CD4-positive, CD25-positive, alpha-beta regulatory T cell (primary cell): ENCODE results near the gene CBARP. TPM values are rescaled to one million over a fixed set of nuclear protein-coding genes. Genes with fewer than 3 reads are reported as not detected.
A peak's percentile ranks its signal among the peaks of the same experiment; 100 is the strongest.

Source experiments
- ATAC-seq, 2 donors: fragments of 150-1000 bp; cut with Tn5 transposase; one replicate each; pipeline ENCODE4 v1.10.0; 2021; ENCODE audit warnings: low read depth in 2 of 2, moderate number of reproducible peaks in 2 of 2, moderate library complexity in 1 of 2
- DNase-seq, 3 donors: peaks; one replicate each; pipeline versions ENCODE4 v3.0.0 to v3.0.0-alpha.2; 2012 to 2022; ENCODE audit warnings: mixed read lengths in 1 of 3
- H3K27ac ChIP-seq: one replicate; pipeline ENCODE4 v1.7.0; 2013; ENCODE audit warnings: mild to moderate bottlenecking, low read length; ENCODE audit not compliant: insufficient read depth, poor library complexity, severe bottlenecking
- H3K27me3 ChIP-seq: one replicate; pipeline ENCODE4 v1.7.0; 2013; ENCODE audit warnings: low read length; ENCODE audit not compliant: control insufficient read depth, insufficient read depth
- H3K36me3 ChIP-seq: one replicate; pipeline ENCODE4 v1.7.0; 2013; ENCODE audit warnings: mild to moderate bottlenecking, low read length, moderate library complexity; ENCODE audit not compliant: control insufficient read depth, insufficient read depth
- H3K4me1 ChIP-seq: 2 replicates; pipeline ENCODE4 v1.7.0; 2013; ENCODE audit warnings: mild to moderate bottlenecking, low read length; ENCODE audit not compliant: insufficient read depth, control insufficient read depth, poor library complexity, severe bottlenecking
- H3K4me3 ChIP-seq: one replicate; pipeline ENCODE4 v1.7.0; 2013; ENCODE audit warnings: low read depth, mild to moderate bottlenecking, low read length, moderate library complexity
- H3K9me3 ChIP-seq, 2 experiments: 1 replicate in 1 of 2; 2 replicates in 1 of 2; pipeline ENCODE4 v1.7.0; 2013; ENCODE audit warnings: low read length in 2 of 2, mild to moderate bottlenecking in 1 of 2, moderate library complexity in 1 of 2; ENCODE audit not compliant: control insufficient read depth in 2 of 2
- H3K27ac Mint-ChIP-seq, 3 donors: one replicate each; pipeline ENCODE4 v1.8.0; 2020 to 2022; ENCODE audit warnings: mild to moderate bottlenecking in 3 of 3, mixed read lengths in 3 of 3, moderate library complexity in 2 of 3
- H3K27me3 Mint-ChIP-seq: one replicate; pipeline ENCODE4 v1.8.0; 2022; ENCODE audit warnings: mild to moderate bottlenecking, mixed read lengths
- H3K36me3 Mint-ChIP-seq: one replicate; pipeline ENCODE4 v1.8.0; 2020; ENCODE audit warnings: mixed read lengths
- H3K4me1 Mint-ChIP-seq, 4 donors: one replicate each; pipeline ENCODE4 v1.8.0; 2020 to 2022; ENCODE audit warnings: mixed read lengths in 4 of 4, mild to moderate bottlenecking in 1 of 4
- H3K4me3 Mint-ChIP-seq, 4 donors: one replicate each; pipeline ENCODE4 v1.8.0; 2020 to 2022; ENCODE audit warnings: mild to moderate bottlenecking in 4 of 4, mixed read lengths in 4 of 4, moderate library complexity in 3 of 4
- H3K9me3 Mint-ChIP-seq, 7 donors: one replicate each; pipeline ENCODE4 v1.8.0; 2020 to 2022; ENCODE audit warnings: mixed read lengths in 7 of 7, mild to moderate bottlenecking in 3 of 7, moderate library complexity in 2 of 7
- polyA plus RNA-seq, 4 donors: library from polyadenylated mRNA; unstranded; fragments of 300-500 nt; fragmentation: Illumina TruSeq; gene quantifications; one replicate each; pipeline ENCODE4 v1.2.3, GENCODE V29; 2021
- total RNA-seq: library from RNA; stranded (reverse); gene quantifications from one replicate; pipeline ENCODE4 v1.2.3, GENCODE V29; 2022

The CBARP gene
- total and polyA plus RNA-seq, 5 donors from 2014 or later = 0.12 TPM; not detected in 4

- Mint-ChIP-seq H3K27me3 (peaks cover 9% of the 10 kb centered on the region), H3K36me3 (peaks cover 13% of the 10 kb centered on the region), H3K27ac (peak overlapping the region in 1 of 3 donors; percentile 55), H3K9me3 (no peaks in the 10 kb centered on the region), H3K4me3 (peak overlapping the region; percentile 36 to 78 (median 48)), H3K4me1 (peaks cover 0 to 27% (median 17%) of the 10 kb centered on the region in 4 donors)
- Histone ChIP-seq H3K9me3 (no peaks in the 10 kb centered on the region), H3K36me3 (peaks cover 23% of the 10 kb centered on the region), H3K4me3 (no peak overlapping the region), H3K27me3 (no peaks in the 10 kb centered on the region), H3K4me1 (peaks cover 37% of the 10 kb centered on the region), H3K27ac (no peak overlapping the region)
- DNase-seq = no peak
- no peak for ATAC-seq
Observed at GRCh38 chr19:1278074-1278473, 40.3 kb upstream of the CBARP start.

GRCh38 chr19:1277061-1277460, 39.3 kb upstream of the CBARP start:
- H3K27me3 Mint-ChIP-seq = peaks cover 9% of the 10 kb centered on the region
- H3K9me3 ChIP-seq = no peaks in the 10 kb centered on the region
- ATAC-seq = no peak
- H3K4me3 Mint-ChIP-seq = peak overlapping the region; percentile 88 to 95 (median 90)
- peaks cover 47% of the 10 kb centered on the region for H3K4me1 ChIP-seq
- H3K36me3 Mint-ChIP-seq = peaks cover 22% of the 10 kb centered on the region
- H3K9me3 Mint-ChIP-seq = no peaks in the 10 kb centered on the region
- DNase-seq = no peak
- peak overlapping the region; percentile 79 to 94 (median 89) for H3K27ac Mint-ChIP-seq
- peaks cover 33% of the 10 kb centered on the region for H3K36me3 ChIP-seq
- peaks cover 0 to 36% (median 26%) of the 10 kb centered on the region in 4 donors for H3K4me1 Mint-ChIP-seq
- peak overlapping the region; percentile 96 for H3K27ac ChIP-seq
- H3K4me3 ChIP-seq = no peak overlapping the region
- no peaks in the 10 kb centered on the region for H3K27me3 ChIP-seq

- ATAC-seq (no peak), DNase-seq (peak in 1 of 3 donors; percentile 77)
- H3K36me3 ChIP-seq = peaks cover 38% of the 10 kb centered on the region
- Mint-ChIP-seq H3K4me1 (peaks cover 0 to 40% (median 28%) of the 10 kb centered on the region in 4 donors), H3K4me3 (peak overlapping the region; percentile 88 to 95 (median 90)), H3K9me3 (no peaks in the 10 kb centered on the region), H3K27me3 (peaks cover 9% of the 10 kb centered on the region), H3K36me3 (peaks cover 26% of the 10 kb centered on the region), H3K27ac (peak overlapping the region; percentile 79 to 94 (median 89))
- H3K4me3 ChIP-seq = peak overlapping the region; percentile 44
- no peaks in the 10 kb centered on the region for H3K9me3 ChIP-seq
- peak overlapping the region; percentile 96 for H3K27ac ChIP-seq
- no peaks in the 10 kb centered on the region for H3K27me3 ChIP-seq
- H3K4me1 ChIP-seq = peaks cover 51% of the 10 kb centered on the region
Observed at GRCh38 chr19:1276628-1277022, 38.8 kb upstream of the CBARP start.

- peak overlapping the region; percentile 96 for H3K27ac ChIP-seq
- H3K27me3 ChIP-seq = no peaks in the 10 kb centered on the region
- H3K9me3 ChIP-seq = no peaks in the 10 kb centered on the region
- Mint-ChIP-seq H3K27me3 (peaks cover 9% of the 10 kb centered on the region), H3K36me3 (peaks cover 31% of the 10 kb centered on the region), H3K4me3 (peak overlapping the region; percentile 88 to 95 (median 90)), H3K4me1 (peaks cover 0 to 46% (median 31%) of the 10 kb centered on the region in 4 donors), H3K9me3 (no peaks in the 10 kb centered on the region), H3K27ac (peak overlapping the region in 2 of 3 donors; percentile 89 to 96)
- ATAC-seq (no peak), DNase-seq (no peak)
- peak overlapping the region; percentile 44 for H3K4me3 ChIP-seq
- H3K36me3 ChIP-seq = peaks cover 43% of the 10 kb centered on the region
- peaks cover 57% of the 10 kb centered on the region for H3K4me1 ChIP-seq
Observed at GRCh38 chr19:1275976-1276627, 38.3 kb upstream of the CBARP start.

GRCh38 chr19:1275260-1275975, 37.6 kb upstream of the CBARP start, which contains the start of gene FAM174C:
TSS of gene FAM174C (plus strand) at chr19:1275530. CDS start at chr19:1275550, 20 bp downstream.
- peak; percentile 96 to 98 (median 96) for DNase-seq
- Mint-ChIP-seq H3K9me3 (no peaks in the 10 kb centered on the region), H3K36me3 (peaks cover 37% of the 10 kb centered on the region), H3K27me3 (peaks cover 9% of the 10 kb centered on the region), H3K27ac (peak within 1 kb of the TSS; percentile 89 to 96 (median 90)), H3K4me3 (peak within 1 kb of the TSS; percentile 88 to 96 (median 90)), H3K4me1 (peaks cover 0 to 53% (median 36%) of the 10 kb centered on the region in 4 donors)
- H3K36me3 ChIP-seq = peaks cover 48% of the 10 kb centered on the region
- H3K4me1 ChIP-seq = peaks cover 63% of the 10 kb centered on the region
- peak within 1 kb of the TSS; percentile 96 for H3K27ac ChIP-seq
- no peaks in the 10 kb centered on the region for H3K27me3 ChIP-seq
- ATAC-seq = peak; percentile 81 to 86
- H3K9me3 ChIP-seq = no peaks in the 10 kb centered on the region
- peak within 1 kb of the TSS; percentile 44 for H3K4me3 ChIP-seq

GRCh38 chr19:1274852-1275259, 37.1 kb upstream of the CBARP start:
- Histone ChIP-seq H3K36me3 (peaks cover 48% of the 10 kb centered on the region), H3K4me1 (peaks cover 69% of the 10 kb centered on the region), H3K4me3 (no peak overlapping the region), H3K27me3 (no peaks in the 10 kb centered on the region), H3K27ac (peak overlapping the region; percentile 96), H3K9me3 (no peaks in the 10 kb centered on the region)
- Mint-ChIP-seq H3K27ac (no peak overlapping the region), H3K36me3 (peaks cover 41% of the 10 kb centered on the region), H3K27me3 (peaks cover 6% of the 10 kb centered on the region), H3K4me1 (peaks cover 0 to 55% (median 37%) of the 10 kb centered on the region in 4 donors), H3K4me3 (peak overlapping the region in 3 of 4 donors; percentile 13 to 96 (median 46)), H3K9me3 (no peaks in the 10 kb centered on the region)
- ATAC-seq = no peak
- peak in 1 of 3 donors; percentile 43 for DNase-seq

- DNase-seq = no peak
- peak overlapping the region; percentile 96 for H3K27ac ChIP-seq
- H3K4me3 Mint-ChIP-seq = peak overlapping the region; percentile 71 to 96 (median 80)
- H3K9me3 ChIP-seq = no peaks in the 10 kb centered on the region
- H3K27me3 Mint-ChIP-seq = peaks cover 4% of the 10 kb centered on the region
- no peaks in the 10 kb centered on the region for H3K9me3 Mint-ChIP-seq
- H3K27me3 ChIP-seq = no peaks in the 10 kb centered on the region
- H3K36me3 Mint-ChIP-seq = peaks cover 37% of the 10 kb centered on the region
- peaks cover 0 to 53% (median 33%) of the 10 kb centered on the region in 4 donors for H3K4me1 Mint-ChIP-seq
- ATAC-seq = no peak
- H3K27ac Mint-ChIP-seq = peak overlapping the region; percentile 20 to 86 (median 75)
- H3K4me3 ChIP-seq = no peak overlapping the region
- peaks cover 67% of the 10 kb centered on the region for H3K4me1 ChIP-seq
- H3K36me3 ChIP-seq = peaks cover 48% of the 10 kb centered on the region
Observed at GRCh38 chr19:1274081-1274851, 36.5 kb upstream of the CBARP start.
